Measurements from ENCODE around the gene CFAP58.

The CFAP58 gene

DNA sequence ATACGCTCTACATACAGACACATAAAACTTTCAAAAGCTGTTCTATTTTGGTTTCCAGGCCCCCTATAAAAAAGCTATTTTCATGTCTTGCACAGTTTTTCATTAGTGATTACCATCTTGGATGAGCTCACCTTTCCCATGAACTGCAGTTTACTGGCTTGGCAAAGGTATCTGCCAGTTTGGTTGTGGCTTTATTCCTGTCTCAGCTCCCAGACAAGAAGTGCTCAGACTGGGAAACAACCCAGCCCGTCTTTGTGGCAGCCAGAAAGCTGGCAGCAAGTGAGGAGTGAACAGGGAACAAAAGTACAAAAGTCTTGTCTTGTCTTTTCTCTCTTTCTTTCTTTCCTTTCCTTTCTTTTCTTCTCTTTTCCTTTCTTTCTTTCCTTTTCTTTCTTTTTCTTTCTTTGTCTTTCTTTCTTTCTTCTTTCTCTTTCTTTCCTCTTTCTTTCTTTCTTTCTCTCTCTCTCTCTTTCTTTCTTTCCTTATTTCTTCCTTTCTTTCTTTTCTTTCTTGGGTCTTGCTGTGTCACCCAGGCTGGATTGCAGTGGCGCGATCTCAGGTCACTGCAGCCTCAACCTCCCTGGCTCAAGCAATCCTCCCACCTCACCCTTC lies 138.8 kb downstream of the CFAP58 start:
- no peak for DNase-seq

DNA sequence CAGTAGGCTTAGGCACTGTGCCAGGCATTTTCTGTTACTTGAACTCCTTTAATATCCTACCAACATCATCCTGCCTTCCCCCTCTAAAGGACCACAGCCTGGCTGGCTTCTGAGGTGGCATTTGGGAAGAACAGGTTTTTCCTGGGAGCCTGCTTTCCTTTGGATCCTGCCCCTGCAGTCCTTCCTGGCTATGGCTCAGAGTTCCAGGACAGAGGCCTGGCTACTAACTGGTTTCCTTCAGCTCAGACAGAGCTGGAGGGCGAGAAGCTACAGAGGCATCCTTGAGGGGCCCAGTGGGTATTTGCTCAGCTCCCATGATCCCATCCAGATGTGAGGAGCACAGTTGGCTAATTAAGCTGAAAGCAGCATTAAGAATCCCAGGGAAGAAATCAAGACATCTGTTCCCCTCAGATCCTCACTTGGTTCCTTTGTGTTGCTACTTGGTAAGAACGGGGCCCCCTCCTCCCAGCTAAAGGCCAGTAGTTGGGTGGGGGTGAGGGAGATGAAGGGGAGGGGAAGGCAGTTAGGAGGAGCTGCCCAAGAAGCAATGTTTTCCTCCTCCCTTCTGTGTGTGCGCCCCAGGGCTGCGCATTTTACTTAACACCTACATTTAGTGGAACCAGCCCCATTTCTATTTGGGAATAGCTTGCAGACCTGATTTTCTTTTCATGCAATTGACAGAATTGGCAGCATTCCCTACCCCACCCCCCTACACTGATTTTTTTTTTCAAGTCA lies 144.9 kb downstream of the CFAP58 start:
- no peak for DNase-seq

DNA sequence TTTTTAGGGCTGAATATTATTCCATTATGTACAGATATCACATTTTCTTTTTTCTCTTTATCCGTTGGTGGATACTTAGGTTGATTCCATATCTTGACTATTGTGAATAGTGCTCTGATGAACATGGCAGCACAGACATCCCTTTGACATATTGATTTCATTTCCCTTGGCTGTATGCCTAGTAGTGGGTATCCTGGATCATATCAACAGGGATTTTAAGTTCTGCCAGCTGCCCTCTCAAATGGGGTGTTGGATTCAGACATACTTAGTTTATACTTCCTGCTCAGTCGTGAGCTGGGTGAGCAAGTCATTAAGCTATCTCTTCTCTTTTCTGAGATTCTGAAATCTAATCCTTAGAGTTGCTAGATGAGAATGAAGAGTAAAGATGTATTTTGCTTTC lies 147.8 kb downstream of the CFAP58 start:
- DNase-seq, result no peak

DNA sequence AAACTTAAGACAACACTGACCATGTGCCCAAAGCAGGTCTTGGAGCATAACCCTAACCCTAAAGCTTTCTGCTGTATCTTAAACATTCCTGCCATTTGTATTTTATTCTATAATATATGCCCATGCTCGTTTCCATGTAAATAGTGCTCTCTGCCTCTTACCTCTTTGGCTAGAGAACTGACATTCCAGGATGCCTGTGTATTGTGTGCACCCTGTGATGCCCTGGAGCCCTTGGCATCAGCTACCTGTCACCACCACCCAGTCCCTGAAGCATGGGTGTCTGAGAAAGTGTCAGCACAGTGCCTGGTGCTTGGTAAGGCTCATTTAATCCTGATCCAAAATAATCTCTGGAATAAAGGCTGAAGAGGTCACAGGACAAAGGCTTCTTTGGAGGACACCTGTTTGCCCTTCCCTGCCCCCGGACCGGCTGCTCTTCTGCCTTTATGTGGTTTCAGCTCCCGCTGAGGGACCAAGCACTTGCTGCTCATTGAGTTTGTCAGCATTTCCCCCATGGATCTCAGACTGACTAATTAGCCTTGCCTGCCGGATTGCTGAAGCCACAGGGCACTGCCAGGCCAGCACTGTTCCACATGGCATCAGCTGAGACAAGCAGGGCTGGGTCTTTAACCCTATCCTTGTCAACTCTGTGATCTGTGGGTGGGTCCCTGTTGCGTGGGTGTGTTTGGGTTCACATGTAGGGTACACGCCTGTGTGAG lies 148.4 kb downstream of the CFAP58 start:
- DNase-seq, result no peak

DNA sequence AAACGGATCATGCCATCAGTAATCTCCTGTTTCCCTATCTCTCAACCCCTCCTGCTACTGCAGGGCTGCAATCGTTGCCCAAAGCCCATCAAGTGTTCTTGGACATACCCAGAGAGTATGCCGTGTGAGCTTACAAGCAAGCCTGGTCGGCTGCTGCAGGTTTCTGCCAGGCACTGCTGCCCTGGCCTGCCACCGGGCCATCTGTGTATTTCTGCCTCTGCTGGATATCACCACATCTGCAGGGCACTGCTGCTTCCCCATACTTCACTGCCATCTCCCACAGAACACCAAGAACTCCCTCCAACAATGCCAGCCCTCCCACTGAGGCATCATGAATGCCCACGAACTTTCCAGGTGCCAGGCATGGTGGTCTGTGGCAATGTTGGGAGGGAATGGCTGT lies 149.3 kb downstream of the CFAP58 start:
- DNase-seq, result no peak

All from NCI-H2029 treated with DMSO at 0.1 percent for 48 hours (cell line).